ENCODE measurements around the gene APLP2. TPM values are rescaled to one million over a fixed set of nuclear protein-coding genes. Genes with fewer than 3 reads are reported as not detected.

Gene APLP2
- polyA plus RNA-seq, 1 donor from 2014 or later, result 226 TPM

GRCh38 chr11:130063451-130063850 is 6.2 kb upstream of the APLP2 start:
- H3K4me3 ChIP-seq (ENCODE audit: low read length), result no peak overlapping the region
- no peaks in the 10 kb centered on the region for H3K9me2 ChIP-seq (ENCODE audit: insufficient read depth, low read length)
- no peak overlapping the region for H2AFZ ChIP-seq (ENCODE audit: low read depth, low read length)
- no peak overlapping the region for H3K9ac ChIP-seq (ENCODE audit: low read length)
- H3K9me3 ChIP-seq (ENCODE audit: low read length), result no peaks in the 10 kb centered on the region
- H3K36me3 ChIP-seq (ENCODE audit: insufficient read depth, low read length), result no peaks in the 10 kb centered on the region
- H3K27ac ChIP-seq (ENCODE audit: low read length), result no peak overlapping the region
- H3K27me3 ChIP-seq (ENCODE audit: insufficient read depth, low read depth, low read length), result no peaks in the 10 kb centered on the region
- TF ChIP-seq CTCF (IDR thresholded peaks at IDR 0.05; ENCODE audit: poor library complexity, severe bottlenecking), result no peak
- H3K79me2 ChIP-seq (replicated peaks; ENCODE audit: insufficient read depth, low read length), result no peaks in the 10 kb centered on the region
- H3K4me2 ChIP-seq (ENCODE audit: low read length), result no peak overlapping the region
- no peaks in the 10 kb centered on the region for H3F3A ChIP-seq (ENCODE audit: insufficient read depth, low read length, poor library complexity, severe bottlenecking)
- no peaks in the 10 kb centered on the region for H4K20me1 ChIP-seq (ENCODE audit: insufficient read depth)

GRCh38 chr11:130064596-130064995 is 5.1 kb upstream of the APLP2 start:
- TF ChIP-seq REST (IDR thresholded peaks at IDR 0.05; ENCODE audit: borderline replicate concordance), result no peak
- TF ChIP-seq CTCF (IDR thresholded peaks at IDR 0.05; ENCODE audit: poor library complexity, severe bottlenecking), result no peak
- TF ChIP-seq MXI1 (conservative IDR thresholded peaks at IDR 0.05; ENCODE audit: poor library complexity, severe bottlenecking), result no peak
- TF ChIP-seq EZH2 (IDR thresholded peaks at IDR 0.05; ENCODE audit: borderline replicate concordance, insufficient read depth, low read length, poor library complexity, severe bottlenecking), result no peak
- no peak for TF ChIP-seq TAF1 (IDR thresholded peaks at IDR 0.05; ENCODE audit: low read depth)
- no peak for TF ChIP-seq EP300 (conservative IDR thresholded peaks at IDR 0.05; ENCODE audit: poor library complexity, severe bottlenecking)
- Histone ChIP-seq H4K20me1 (ENCODE audit: insufficient read depth) (no peaks in the 10 kb centered on the region), H3K79me2 (replicated peaks; ENCODE audit: insufficient read depth, low read length) (no peaks in the 10 kb centered on the region), H2AFZ (ENCODE audit: low read depth, low read length) (no peak overlapping the region), H3K4me2 (ENCODE audit: low read length) (no peak overlapping the region), H3K9me2 (ENCODE audit: insufficient read depth, low read length) (no peaks in the 10 kb centered on the region), H3F3A (ENCODE audit: insufficient read depth, low read length, poor library complexity, severe bottlenecking) (no peaks in the 10 kb centered on the region), H3K9ac (ENCODE audit: low read length) (no peak overlapping the region), H3K27me3 (ENCODE audit: insufficient read depth, low read depth, low read length) (no peaks in the 10 kb centered on the region), H3K27ac (ENCODE audit: low read length) (no peak overlapping the region), H3K4me3 (ENCODE audit: low read length) (no peak overlapping the region), H3K9me3 (ENCODE audit: low read length) (no peaks in the 10 kb centered on the region), H3K36me3 (ENCODE audit: insufficient read depth, low read length) (no peaks in the 10 kb centered on the region)

Data from neural cell (in vitro differentiated cells).